ENCODE measurements around the gene RERG. TPM values are rescaled to one million over a fixed set of nuclear protein-coding genes. Genes with fewer than 3 reads are reported as not detected.

Gene RERG
- total and polyA plus RNA-seq, 2 donors (not counting 3 experiments of a cell fraction or from before 2014, with no cell fraction given): not detected

GRCh38 chr12:15206338-15206737 is 14.9 kb downstream of the RERG start:
- FAIRE-seq (no peak), DNase-seq (ENCODE audit: low read depth, low spot score) (no peak)
- POLR2A ChIA-PET: no interaction called here
- Histone ChIP-seq H3K79me2 (ENCODE audit: control insufficient read depth, insufficient read depth, low read length) (no peaks in the 10 kb centered on the region), H4K20me1 (replicated peaks; ENCODE audit: control insufficient read depth, extremely low read depth, insufficient read depth, low read length) (no peaks in the 10 kb centered on the region), H3K27ac (ENCODE audit: insufficient read depth, low read depth, low read length) (no peak overlapping the region), H3K9me1 (replicated peaks; ENCODE audit: control insufficient read depth, extremely low read depth, insufficient read depth, low read length) (no peaks in the 10 kb centered on the region), H3K9me3 (replicated peaks; ENCODE audit: control insufficient read depth, insufficient read depth, low read length) (no peaks in the 10 kb centered on the region), H3K9ac (replicated peaks; ENCODE audit: extremely low read depth, insufficient read depth, low read length) (no peak overlapping the region), H3K4me2 (ENCODE audit: insufficient read depth, low read length) (no peak overlapping the region), H3K36me3 (ENCODE audit: control insufficient read depth in 2 of 2, extremely low read depth in 1 of 2, insufficient read depth in 2 of 2, low read length in 2 of 2) (no peaks in the 10 kb centered on the region), H3K27me3 (ENCODE audit: control insufficient read depth in 2 of 2, insufficient read depth in 2 of 2, low read length in 2 of 2) (no peaks in the 10 kb centered on the region), H3K4me3 (replicated peaks in 1 of 3; ENCODE audit: insufficient read depth in 1 of 3, low read depth in 1 of 3, low read length in 3 of 3) (no peak overlapping the region), H3K4me1 (ENCODE audit: control insufficient read depth, extremely low read depth, insufficient read depth, low read length) (no peaks in the 10 kb centered on the region), H2AFZ (ENCODE audit: low read depth, low read length) (no peak overlapping the region)
- TF ChIP-seq, protein P1, sequence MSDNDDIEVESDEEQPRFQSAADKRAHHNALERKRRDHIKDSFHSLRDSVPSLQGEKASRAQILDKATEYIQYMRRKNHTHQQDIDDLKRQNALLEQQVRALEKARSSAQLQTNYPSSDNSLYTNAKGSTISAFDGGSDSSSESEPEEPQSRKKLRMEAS (IDR thresholded peaks at IDR 0.05; ENCODE audit: insufficient read depth, insufficient read length): no peak
- TF ChIP-seq FOS (IDR thresholded peaks at IDR 0.05; ENCODE audit: borderline replicate concordance, insufficient read depth, low read length) (no peak), MYC (IDR thresholded peaks at IDR 0.05; ENCODE audit: low read depth, low read length) (no peak), POLR2A (IDR thresholded peaks at IDR 0.05; ENCODE audit: low read depth, low read length) (no peak), JUN (IDR thresholded peaks at IDR 0.05; ENCODE audit: borderline replicate concordance, insufficient read depth, insufficient read length, low read depth) (no peak), POLR2AphosphoS5 (IDR thresholded peaks at IDR 0.05; ENCODE audit: insufficient read depth, low read depth, low read length) (no peak)
- TF ChIP-seq, protein P2, sequence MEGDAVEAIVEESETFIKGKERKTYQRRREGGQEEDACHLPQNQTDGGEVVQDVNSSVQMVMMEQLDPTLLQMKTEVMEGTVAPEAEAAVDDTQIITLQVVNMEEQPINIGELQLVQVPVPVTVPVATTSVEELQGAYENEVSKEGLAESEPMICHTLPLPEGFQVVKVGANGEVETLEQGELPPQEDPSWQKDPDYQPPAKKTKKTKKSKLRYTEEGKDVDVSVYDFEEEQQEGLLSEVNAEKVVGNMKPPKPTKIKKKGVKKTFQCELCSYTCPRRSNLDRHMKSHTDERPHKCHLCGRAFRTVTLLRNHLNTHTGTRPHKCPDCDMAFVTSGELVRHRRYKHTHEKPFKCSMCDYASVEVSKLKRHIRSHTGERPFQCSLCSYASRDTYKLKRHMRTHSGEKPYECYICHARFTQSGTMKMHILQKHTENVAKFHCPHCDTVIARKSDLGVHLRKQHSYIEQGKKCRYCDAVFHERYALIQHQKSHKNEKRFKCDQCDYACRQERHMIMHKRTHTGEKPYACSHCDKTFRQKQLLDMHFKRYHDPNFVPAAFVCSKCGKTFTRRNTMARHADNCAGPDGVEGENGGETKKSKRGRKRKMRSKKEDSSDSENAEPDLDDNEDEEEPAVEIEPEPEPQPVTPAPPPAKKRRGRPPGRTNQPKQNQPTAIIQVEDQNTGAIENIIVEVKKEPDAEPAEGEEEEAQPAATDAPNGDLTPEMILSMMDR (IDR thresholded peaks at IDR 0.05; ENCODE audit: extremely low read depth in 1 of 2, insufficient read depth in 1 of 2, low read depth in 1 of 2, low read length in 2 of 2): no peak
- no TSS peak for BruUV-seq (replicated peaks)
- intact Hi-C loops (cut with micrococcal nuclease): no loop called here
- dilution Hi-C loops (cut with MboI; ENCODE audit: extremely low pct_ligation_motif_present, low sequenced_read_pairs): no loop called here
- CTCF ChIA-PET: interaction anchor here (1.3 to 3.7 kb wide), 2 partner anchors 14 to 21 kb away, joined by 4 to 34 read pairs; partner anchors contain the start of gene RERG
